GM18951 (cell line): ENCODE results near the gene KRTAP10-9.
"Not testable (repeated sequence)": the region's sequence is repeated elsewhere in the genome, so short reads cannot be mapped to it uniquely, and the experiment has no call there.

Experiments used
- POLR2A ChIP-seq: IDR thresholded peaks from 4 replicates; pipeline ENCODE4 v1.6.1; 2011; ENCODE audit warnings: mild to moderate bottlenecking; ENCODE audit not compliant: insufficient read length, insufficient read depth; ENCODE audit errors: extremely low read depth
- in situ Hi-C: fragments of 300-500 bp; cut with MboI; formaldehyde crosslinking; loops from one replicate; pipeline ENCODE4 v1.12.0; 2022; ENCODE audit warnings: low sequenced_read_pairs, mixed read lengths, inconsistent platforms; ENCODE audit not compliant: unreplicated experiment

KRTAP10-9 gene

GRCh38 chr21:44615911-44616590, 10.8 kb upstream of the KRTAP10-9 start:
- in situ Hi-C loops = no loop called here
- TF ChIP-seq POLR2A = no peak

- no peak for TF ChIP-seq POLR2A
- in situ Hi-C loops = no loop called here
These were observed 10.3 kb upstream of the KRTAP10-9 start for GRCh38 chr21:44616591-44616926.

- in situ Hi-C loops = no loop called here
- no peak for TF ChIP-seq POLR2A
These were observed 9.8 kb upstream of the KRTAP10-9 start for GRCh38 chr21:44617071-44617501.

GRCh38 chr21:44618504-44618903, 8.4 kb upstream of the KRTAP10-9 start:
- no peak for TF ChIP-seq POLR2A
- in situ Hi-C loops = no loop called here

DNA sequence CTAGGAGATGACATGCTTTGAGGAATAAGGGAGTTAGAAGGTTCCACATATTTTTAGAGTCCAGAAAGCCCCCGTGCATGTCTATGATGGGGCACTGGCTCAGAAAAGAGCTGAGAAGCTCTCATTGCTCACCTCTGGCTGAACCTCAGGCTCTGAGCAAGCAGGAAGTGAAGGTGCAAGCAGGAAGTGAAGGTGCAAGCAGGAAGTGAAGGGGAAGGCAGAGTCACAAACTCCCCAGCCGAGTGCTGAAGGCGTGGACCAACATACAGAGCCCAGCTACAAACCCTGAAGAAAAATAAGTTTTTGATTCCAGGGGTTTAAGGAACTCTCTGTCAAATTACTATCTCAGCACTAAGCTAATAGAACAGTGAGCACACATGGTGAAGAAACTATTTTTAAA, 8.0 kb upstream of the KRTAP10-9 start:
- no peak for TF ChIP-seq POLR2A
- in situ Hi-C loops = no loop called here

DNA sequence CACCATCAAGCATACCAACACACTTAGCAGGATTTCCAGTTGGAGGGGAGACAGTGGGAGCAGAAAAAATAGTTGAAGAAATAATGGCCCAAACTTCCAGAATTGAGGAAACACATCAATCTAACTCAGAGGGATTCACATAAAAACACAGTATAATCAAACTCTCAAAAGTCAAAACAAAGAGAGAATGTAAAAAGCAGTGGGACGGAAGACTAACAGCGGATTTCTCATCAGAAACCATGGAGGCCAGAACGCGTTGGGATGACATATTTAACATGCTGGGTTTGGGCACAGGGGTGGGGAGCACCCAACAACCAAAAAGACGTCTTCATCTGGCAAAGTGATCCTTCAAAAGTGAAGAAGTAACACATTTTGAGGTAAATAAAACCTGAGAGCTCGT, 7.0 kb upstream of the KRTAP10-9 start:
- TF ChIP-seq POLR2A = no peak
- in situ Hi-C loops = no loop called here

DNA sequence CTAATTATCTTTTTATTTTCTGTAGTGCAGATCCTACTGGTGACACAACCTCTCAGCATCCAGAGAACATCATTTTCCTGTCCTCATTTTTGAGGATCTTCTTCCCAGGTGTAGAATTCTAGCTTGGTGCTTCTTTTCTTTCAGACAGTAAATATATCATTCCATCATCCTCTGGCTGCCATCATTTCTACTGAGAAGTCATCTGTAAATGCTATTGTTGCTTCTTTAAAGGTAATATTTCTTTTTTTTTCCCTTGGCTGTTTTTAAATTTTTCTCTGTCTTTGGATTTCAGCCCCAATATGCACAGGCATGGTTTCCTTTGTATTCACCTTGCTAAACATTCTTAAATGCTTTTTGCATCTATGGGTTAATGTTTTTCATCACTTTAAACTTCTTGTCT, 3.3 kb upstream of the KRTAP10-9 start:
- TF ChIP-seq POLR2A = no peak
- in situ Hi-C loops = no loop called here

DNA sequence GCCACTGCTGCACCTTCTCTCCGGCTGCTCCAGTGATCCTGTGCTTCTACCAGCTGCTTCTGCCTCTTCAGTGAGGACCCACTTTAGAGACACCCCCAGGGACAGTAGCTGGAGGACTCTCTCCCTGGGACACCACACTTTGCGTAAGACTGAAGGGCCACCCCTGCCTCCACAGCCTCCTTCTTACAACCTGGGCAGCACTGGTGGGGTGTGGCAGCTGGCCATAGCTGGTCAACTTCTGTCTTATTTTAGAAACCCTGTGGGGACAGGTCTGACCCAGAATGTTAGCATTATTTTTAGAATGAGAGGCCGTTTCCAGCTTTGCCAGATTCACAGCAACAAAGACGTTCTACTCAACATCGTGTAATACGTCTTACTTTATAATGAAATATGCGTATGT, 1.1 kb upstream of the KRTAP10-9 start:
- no peak for TF ChIP-seq POLR2A
- in situ Hi-C loops = no loop called here

DNA sequence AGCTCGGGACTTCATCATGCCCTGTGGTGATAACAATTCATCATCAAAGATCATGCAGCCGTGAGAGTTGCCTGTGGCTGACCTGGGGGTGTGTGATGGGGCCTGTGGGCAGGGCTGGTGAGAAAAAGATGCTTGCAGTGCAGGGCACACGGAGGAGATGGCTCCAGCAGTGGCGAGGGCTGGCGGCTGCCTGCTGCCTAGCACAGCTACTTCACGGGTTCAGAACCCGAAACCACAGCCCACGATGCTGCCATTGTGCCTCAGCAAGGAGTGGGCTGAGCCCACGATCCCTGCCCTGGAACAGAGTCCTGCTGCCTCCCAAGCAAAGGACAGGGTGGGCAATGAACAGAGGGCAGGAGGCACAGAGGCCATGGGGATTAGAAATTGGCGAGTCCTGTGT, 631 bp upstream of the KRTAP10-9 start:
- in situ Hi-C loops = no loop called here
- no peak for TF ChIP-seq POLR2A

- in situ Hi-C loops = not testable (repeated sequence)
These were observed 409 bp downstream of the KRTAP10-9 start for GRCh38 chr21:44627181-44627822.

GRCh38 chr21:44627831-44628233, 939 bp downstream of the KRTAP10-9 start:
- in situ Hi-C loops = not testable (repeated sequence)

GRCh38 chr21:44628707-44629391, 2.0 kb downstream of the KRTAP10-9 start:
- no peak for TF ChIP-seq POLR2A
- in situ Hi-C loops = no loop called here

DNA sequence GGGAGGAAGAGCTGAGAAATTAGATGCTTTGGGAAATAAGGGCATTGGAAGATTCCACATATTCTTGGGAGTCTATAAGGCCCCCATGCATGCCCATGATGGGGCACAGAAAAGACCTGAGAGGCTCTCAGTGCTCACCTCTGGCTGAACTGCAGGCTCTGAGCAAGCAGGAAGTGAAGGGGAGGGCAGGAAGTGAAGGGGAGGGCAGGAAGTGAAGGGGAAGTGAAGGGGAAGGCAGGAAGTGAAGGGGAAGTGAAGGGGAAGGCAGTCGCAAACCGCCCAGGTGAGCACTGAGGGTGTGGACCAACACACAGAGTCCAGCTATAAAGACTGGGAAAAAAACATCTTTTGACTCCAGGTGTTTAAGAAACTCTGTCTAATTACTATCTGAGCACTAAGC, 3.5 kb downstream of the KRTAP10-9 start:
- in situ Hi-C loops = no loop called here
- TF ChIP-seq POLR2A = no peak

- in situ Hi-C loops = no loop called here
- no peak for TF ChIP-seq POLR2A
These were observed 5.2 kb downstream of the KRTAP10-9 start for GRCh38 chr21:44632067-44632466.

GRCh38 chr21:44636209-44637017, 9.5 kb downstream of the KRTAP10-9 start:
- in situ Hi-C loops = no loop called here
- no peak for TF ChIP-seq POLR2A
